CD4-positive, alpha-beta T cell treated with Interleukin-15 for 1 hour (primary cell): ENCODE data around the gene EBF3.

Experiments
- DNase-seq: peaks from one replicate; pipeline ENCODE4 v3.0.0-alpha.2; 2020

The EBF3 gene

GRCh38 chr10:129832573-129833467, 131.3 kb downstream of the EBF3 start:
- DNase-seq, result no peak

DNA sequence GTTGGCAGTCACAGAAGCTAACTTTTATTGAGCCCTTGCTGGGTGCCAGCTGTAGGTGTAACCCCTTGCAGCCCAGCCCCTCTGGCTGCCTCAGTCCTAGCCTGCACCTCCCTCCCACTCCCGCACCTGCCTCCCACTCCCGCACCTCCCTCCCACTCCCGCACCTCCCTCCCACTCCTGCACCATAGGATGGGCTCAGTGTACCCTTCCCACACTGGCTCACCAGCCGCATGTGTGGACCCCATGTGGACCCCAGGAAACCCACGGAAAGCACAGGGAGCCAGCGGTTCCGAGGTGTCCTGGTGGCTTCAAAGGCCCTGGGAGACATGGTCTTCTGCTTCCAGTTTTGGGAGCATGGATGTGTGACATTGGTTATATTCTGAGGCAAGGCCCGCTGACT, 132.9 kb downstream of the EBF3 start:
- no peak for DNase-seq

DNA sequence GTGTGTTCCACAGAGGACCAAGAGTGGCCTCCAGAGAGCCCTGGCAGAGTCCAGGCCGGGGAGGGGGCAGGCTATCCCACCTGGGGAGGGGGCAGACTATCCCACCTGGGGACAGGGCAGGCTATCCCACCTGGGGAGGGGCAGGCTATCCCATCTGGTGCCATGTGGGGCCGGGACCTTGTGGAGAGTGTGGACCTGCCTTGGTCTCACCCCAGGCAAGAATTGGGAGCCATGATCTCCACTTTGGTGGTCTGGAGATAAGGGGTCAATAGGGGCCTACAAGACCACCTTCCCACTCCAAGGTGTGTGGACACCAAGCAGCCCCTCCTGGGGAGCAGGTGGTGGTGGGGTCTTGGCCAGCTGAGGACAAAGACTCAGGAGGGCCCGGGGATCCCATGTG, 138.2 kb downstream of the EBF3 start:
- no peak for DNase-seq

GRCh38 chr10:129825221-129825620, 138.9 kb downstream of the EBF3 start:
- no peak for DNase-seq

GRCh38 chr10:129820451-129820850, 143.6 kb downstream of the EBF3 start:
- no peak for DNase-seq

GRCh38 chr10:129816656-129817045, 147.4 kb downstream of the EBF3 start:
- DNase-seq, result no peak

GRCh38 chr10:129815898-129816655, 148.0 kb downstream of the EBF3 start:
- no peak for DNase-seq

DNA sequence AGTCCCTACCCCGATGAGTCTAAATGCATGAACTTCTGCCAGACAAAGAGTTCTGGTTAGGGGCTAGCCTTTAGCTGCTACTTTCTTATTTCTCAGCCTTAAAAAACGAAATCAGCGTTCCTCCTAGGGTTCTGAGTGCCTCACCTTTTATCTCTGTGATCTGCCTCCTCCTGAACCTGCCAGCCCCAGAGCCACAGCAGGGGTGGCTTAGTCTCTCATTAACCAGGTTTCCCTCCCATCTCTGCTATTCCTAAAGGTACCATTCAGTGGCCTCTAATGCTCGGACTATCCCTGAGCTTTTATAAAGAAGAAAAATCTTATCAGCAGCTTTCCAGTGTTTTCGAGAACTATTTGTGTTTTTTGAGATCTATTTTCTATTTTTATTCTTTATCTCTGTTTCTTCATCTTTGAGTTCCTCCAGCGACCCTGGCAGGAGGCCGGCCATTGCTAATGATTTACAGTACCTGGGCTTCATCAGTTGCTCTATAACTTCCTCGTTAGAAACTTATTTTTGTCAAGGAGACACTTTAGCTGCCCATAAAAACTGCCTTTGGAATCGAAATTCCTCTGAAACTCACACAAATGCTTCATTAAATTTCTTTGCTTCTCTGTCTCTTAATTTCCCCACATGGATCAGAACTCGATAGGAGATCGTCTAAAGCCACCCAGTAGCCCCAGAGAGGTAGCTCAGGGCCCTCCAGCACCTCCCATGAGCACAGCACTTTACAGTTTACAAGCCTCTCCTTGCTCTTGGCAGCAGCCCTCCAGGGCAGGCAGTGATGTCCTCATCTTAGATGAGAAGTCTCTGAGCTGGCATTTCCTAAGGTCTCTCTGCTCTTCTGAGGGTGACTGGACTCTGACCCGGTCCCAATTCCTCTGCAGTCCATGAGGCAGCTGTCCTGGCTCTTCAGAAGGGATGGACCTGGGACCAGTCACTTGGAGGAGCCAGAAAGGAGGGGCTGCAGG, 149.1 kb downstream of the EBF3 start:
- no peak for DNase-seq

DNA sequence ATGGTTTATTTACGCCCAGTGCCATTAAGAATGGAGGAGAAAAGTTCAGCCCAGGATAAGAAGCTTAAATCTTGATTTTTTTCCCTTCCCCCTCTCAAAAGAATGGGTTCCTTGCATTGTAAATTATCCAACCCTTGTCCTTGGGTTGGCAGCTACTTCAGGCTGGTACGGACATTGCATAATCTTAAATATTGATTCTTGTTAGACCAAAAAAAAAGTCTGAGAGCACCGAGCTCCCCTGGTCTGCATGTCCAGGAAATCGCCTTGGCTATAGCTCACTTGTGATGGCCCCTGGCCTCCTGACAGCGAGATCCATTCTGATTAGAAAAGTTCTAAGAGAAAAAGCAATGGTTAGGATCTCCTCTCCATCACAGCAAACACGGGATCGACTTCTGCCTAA, 151.7 kb downstream of the EBF3 start:
- no peak for DNase-seq

- DNase-seq, result no peak
Measured at GRCh38 chr10:129811208-129811607, 152.9 kb downstream of the EBF3 start.

GRCh38 chr10:129809841-129810240, 154.2 kb downstream of the EBF3 start:
- no peak for DNase-seq

DNA sequence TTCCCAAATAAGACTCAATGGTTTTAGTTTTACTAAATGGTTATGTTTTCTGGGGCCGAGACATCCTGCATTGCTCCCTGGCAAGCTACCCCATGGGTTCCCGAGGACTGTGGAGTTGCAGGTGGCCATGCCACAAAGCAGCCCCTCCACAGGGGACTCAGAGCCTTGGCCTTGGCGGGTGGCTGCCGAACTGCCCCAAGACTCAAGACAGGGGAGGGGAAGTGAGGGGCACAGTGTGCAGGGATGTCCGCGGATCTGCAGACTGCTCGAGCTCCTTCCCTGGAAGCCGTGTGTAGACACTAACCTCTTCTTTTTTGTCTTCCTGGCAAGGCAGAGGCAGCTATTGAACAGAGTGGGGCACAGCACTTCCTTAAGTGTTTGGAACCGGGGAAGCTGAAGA, 154.6 kb downstream of the EBF3 start:
- no peak for DNase-seq

DNA sequence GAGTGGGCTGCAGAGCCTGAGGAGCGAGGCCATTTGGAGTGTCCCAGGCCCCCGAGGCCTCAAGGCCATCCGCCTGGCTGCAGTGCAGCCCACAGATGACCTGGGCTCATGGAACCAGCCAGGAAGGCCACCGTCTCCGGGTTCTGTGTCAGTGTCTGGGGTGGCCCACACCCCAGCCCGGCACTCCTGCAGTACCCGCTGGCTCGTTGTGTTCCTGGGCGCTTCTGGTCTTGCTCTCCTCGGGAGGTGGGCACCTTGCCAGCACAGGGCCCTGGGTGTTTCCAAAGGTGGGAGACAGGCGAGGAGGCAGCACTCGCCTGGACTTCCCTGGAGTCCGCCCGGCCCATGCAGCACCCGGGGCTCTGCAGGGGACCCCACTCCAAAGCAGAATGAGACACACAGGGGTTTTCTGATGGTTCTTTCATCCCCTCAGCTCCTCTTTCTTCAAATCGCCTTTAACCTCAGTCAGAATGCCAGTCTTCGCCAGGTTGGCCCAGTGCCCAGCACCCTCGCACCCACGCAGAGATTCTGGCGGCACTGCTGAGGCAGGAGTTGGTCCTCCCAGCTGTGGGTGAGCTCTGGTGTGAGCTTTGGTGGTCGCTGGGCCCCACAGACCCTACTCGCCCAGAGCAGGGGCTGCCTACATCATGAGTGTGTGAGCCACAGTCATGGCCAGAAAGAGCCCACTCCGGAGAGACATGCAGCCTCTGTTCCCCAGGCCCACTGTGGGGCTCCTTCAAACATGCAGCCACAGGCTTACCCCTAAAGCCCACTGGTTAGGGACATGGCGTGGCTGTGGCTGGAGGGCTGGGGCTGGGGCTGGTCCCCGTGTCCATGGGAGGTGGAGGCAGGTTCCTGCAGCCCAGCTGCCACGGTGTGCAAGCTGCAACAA, 155.7 kb downstream of the EBF3 start:
- DNase-seq, result no peak

GRCh38 chr10:129807211-129807610, 156.9 kb downstream of the EBF3 start:
- no peak for DNase-seq

DNA sequence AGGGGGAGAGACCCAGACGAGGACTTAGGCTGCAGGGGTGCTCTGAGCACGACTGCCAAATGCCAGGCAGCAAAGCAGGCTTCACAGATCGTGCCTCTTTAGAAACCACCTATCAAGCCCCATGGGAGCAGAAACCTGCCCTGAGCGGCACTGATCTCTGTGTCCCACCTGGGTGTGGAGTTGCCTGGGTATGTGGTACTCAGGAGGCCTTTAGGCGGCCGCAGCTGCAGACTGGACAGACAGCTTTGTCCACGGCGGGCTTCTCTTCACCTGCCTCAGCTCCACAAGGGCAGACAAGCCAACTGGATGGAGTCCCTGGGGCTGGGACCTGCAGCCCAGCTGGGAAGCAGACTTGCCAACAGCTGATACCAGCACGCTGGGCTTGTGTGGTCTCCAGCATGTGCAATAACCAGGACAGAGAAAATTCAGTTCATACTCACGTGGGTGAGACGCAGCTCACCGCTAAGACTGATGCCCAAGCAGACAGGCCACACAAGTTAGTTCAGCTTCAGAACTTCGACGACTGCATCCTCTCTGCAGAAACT, 163.2 kb downstream of the EBF3 start:
- no peak for DNase-seq

DNA sequence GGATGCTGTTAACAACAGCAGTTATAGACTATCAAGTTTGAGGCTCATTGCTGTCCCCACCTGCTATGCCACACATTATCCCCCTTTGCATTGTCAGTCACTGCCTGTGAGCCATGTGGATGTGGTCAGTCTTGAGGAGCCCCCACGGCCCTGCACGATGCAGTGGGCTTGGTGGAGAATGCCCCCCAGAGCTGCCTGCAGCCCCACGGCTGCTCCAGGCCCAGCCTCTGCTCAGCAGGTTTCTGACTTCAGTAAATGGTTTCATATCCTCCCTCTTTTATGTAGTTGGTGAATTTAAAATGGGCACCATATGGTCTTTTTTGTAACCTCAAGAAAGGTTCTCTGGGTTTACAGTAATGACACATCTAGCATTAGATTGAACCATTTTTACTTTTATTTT, 164.1 kb downstream of the EBF3 start:
- no peak for DNase-seq

- DNase-seq, result no peak
Measured at GRCh38 chr10:129796710-129797420, 167.2 kb downstream of the EBF3 start.

- DNase-seq, result no peak
Measured at GRCh38 chr10:129793996-129794395, 170.1 kb downstream of the EBF3 start.

DNA sequence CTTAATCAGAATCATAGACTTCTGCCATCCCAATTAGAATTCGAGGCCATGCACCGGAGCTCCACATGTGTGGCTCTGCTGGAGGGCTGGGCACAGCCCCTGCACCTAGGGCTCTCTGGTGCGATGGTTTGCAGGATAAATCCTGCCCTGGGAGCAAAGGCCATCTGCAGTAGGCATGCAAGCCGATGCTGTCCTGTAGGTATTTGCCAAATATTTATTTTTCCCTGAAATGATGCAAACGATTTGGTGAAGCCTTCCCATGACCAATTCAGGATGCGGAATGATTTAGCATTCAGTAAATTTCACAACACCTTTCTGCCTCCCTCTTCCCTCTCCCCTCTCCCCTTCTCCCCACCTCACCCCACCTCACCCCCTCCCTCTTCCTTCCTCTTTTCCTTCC, 170.6 kb downstream of the EBF3 start:
- DNase-seq, result no peak

- no peak for DNase-seq
Measured at GRCh38 chr10:129792864-129793263, 171.2 kb downstream of the EBF3 start.

DNA sequence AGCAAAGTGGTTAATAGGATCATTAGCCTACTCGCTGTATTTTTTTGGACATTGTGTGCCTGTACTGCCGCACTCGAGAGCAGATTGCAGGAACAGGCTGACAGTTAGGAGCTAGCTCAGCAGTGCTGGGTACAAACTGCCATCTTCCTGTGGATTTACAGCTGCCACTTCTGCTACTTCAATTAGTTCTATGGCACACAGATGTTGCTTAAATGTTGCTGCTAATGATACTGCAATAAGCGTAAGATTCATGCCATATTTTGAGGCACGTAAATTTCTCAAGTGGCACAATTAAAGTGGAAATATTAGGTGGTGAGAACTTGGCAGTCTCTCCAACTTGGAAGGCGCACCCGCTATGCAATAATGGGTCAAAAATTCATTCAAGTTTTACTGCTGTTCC, 171.9 kb downstream of the EBF3 start:
- no peak for DNase-seq
